Measurements from ENCODE around the gene SRPK1.

SRPK1 gene

GRCh38 chr6:35857853-35858252 is 63.0 kb downstream of the SRPK1 start:
- Histone ChIP-seq H4K20me1 (ENCODE audit: insufficient read depth, low read length) (no peaks in the 10 kb centered on the region), H3K4me3 (ENCODE audit: low read depth, low read length, poor library complexity, severe bottlenecking) (no peak overlapping the region)

GRCh38 chr6:35856250-35856649 is 64.6 kb downstream of the SRPK1 start:
- Histone ChIP-seq H3K36me3 (ENCODE audit: insufficient read depth, low read length) (peaks cover 98% of the 10 kb centered on the region), H3K9me2 (ENCODE audit: low read depth, low read length) (no peaks in the 10 kb centered on the region)
- no peak for TF ChIP-seq EZH2 (IDR thresholded peaks at IDR 0.05; ENCODE audit: borderline replicate concordance, low read length)
- no peak for TF ChIP-seq CTCF (IDR thresholded peaks at IDR 0.05; ENCODE audit: low read length)

More at GRCh38 chr6:35857853-35858252, 63.0 kb downstream of the SRPK1 start:
- no peaks in the 10 kb centered on the region for H3K9me3 ChIP-seq (ENCODE audit: low read length)
- H3K9me2 ChIP-seq (ENCODE audit: low read depth, low read length), result no peaks in the 10 kb centered on the region
- peaks cover 98% of the 10 kb centered on the region for H3K36me3 ChIP-seq (ENCODE audit: insufficient read depth, low read length)
- no peak overlapping the region for H3K27ac ChIP-seq (ENCODE audit: low read depth, low read length, poor library complexity, severe bottlenecking)
- no peak overlapping the region for H3K9ac ChIP-seq (ENCODE audit: low read length)
- no peak overlapping the region for H2AFZ ChIP-seq (ENCODE audit: low read length)
- H3K4me2 ChIP-seq (ENCODE audit: low read length), result no peak overlapping the region
- no peaks in the 10 kb centered on the region for H3K27me3 ChIP-seq (ENCODE audit: insufficient read depth, low read length)
- no peaks in the 10 kb centered on the region for H3F3A ChIP-seq (ENCODE audit: insufficient read depth, low read length)
- H3K79me2 ChIP-seq (ENCODE audit: insufficient read depth, low read length), result no peaks in the 10 kb centered on the region
- TF ChIP-seq CTCF (IDR thresholded peaks at IDR 0.05; ENCODE audit: low read length) (no peak), EZH2 (IDR thresholded peaks at IDR 0.05; ENCODE audit: borderline replicate concordance, low read length) (no peak)
- H3K4me1 ChIP-seq (ENCODE audit: insufficient read depth, low read length, severe bottlenecking), result no peaks in the 10 kb centered on the region

GRCh38 chr6:35852994-35853393 is 67.9 kb downstream of the SRPK1 start:
- Histone ChIP-seq H4K20me1 (ENCODE audit: insufficient read depth, low read length) (no peaks in the 10 kb centered on the region), H3F3A (ENCODE audit: insufficient read depth, low read length) (no peaks in the 10 kb centered on the region), H3K27ac (ENCODE audit: low read depth, low read length, poor library complexity, severe bottlenecking) (no peak overlapping the region), H2AFZ (ENCODE audit: low read length) (no peak overlapping the region), H3K4me1 (ENCODE audit: insufficient read depth, low read length, severe bottlenecking) (no peaks in the 10 kb centered on the region), H3K27me3 (ENCODE audit: insufficient read depth, low read length) (no peaks in the 10 kb centered on the region), H3K36me3 (ENCODE audit: insufficient read depth, low read length) (peaks cover 100% of the 10 kb centered on the region), H3K9ac (ENCODE audit: low read length) (no peak overlapping the region), H3K9me2 (ENCODE audit: low read depth, low read length) (no peaks in the 10 kb centered on the region), H3K4me2 (ENCODE audit: low read length) (no peak overlapping the region), H3K9me3 (ENCODE audit: low read length) (no peaks in the 10 kb centered on the region), H3K79me2 (ENCODE audit: insufficient read depth, low read length) (no peaks in the 10 kb centered on the region), H3K4me3 (ENCODE audit: low read depth, low read length, poor library complexity, severe bottlenecking) (no peak overlapping the region)
- TF ChIP-seq EZH2 (IDR thresholded peaks at IDR 0.05; ENCODE audit: borderline replicate concordance, low read length), result no peak
- no peak for TF ChIP-seq CTCF (IDR thresholded peaks at IDR 0.05; ENCODE audit: low read length)

More at GRCh38 chr6:35856250-35856649, 64.6 kb downstream of the SRPK1 start:
- no peak overlapping the region for H3K9ac ChIP-seq (ENCODE audit: low read length)
- H3F3A ChIP-seq (ENCODE audit: insufficient read depth, low read length), result no peaks in the 10 kb centered on the region
- H4K20me1 ChIP-seq (ENCODE audit: insufficient read depth, low read length), result no peaks in the 10 kb centered on the region
- no peaks in the 10 kb centered on the region for H3K27me3 ChIP-seq (ENCODE audit: insufficient read depth, low read length)
- no peak overlapping the region for H3K4me3 ChIP-seq (ENCODE audit: low read depth, low read length, poor library complexity, severe bottlenecking)
- no peaks in the 10 kb centered on the region for H3K9me3 ChIP-seq (ENCODE audit: low read length)
- H3K4me2 ChIP-seq (ENCODE audit: low read length), result no peak overlapping the region
- H3K27ac ChIP-seq (ENCODE audit: low read depth, low read length, poor library complexity, severe bottlenecking), result no peak overlapping the region
- H2AFZ ChIP-seq (ENCODE audit: low read length), result no peak overlapping the region
- H3K4me1 ChIP-seq (ENCODE audit: insufficient read depth, low read length, severe bottlenecking), result no peaks in the 10 kb centered on the region
- no peaks in the 10 kb centered on the region for H3K79me2 ChIP-seq (ENCODE audit: insufficient read depth, low read length)
